Naive thymus-derived CD8-positive, alpha-beta T cell (primary cell): ENCODE data around the gene RBP5. TPM values are rescaled to one million over a fixed set of nuclear protein-coding genes. Genes with fewer than 3 reads are reported as not detected.

Source experiments
- ATAC-seq, 2 donors: fragments of 150-1000 bp; cut with Tn5 transposase in 1 of 2; sonication (Bioruptor Pico), chemical (Tn5 transposase) in 1 of 2; 1 replicate in 1 of 2; 2 replicates in 1 of 2; pipeline ENCODE4 v1.10.0; 2021; ENCODE audit warnings: mild to moderate bottlenecking in 2 of 2, moderate library complexity in 2 of 2
- POLR2A ChIA-PET: fragments of 350-600 bp; sonication (Branson Sonifier 250); formaldehyde crosslinking; loops from one replicate; lab custom pipeline; 2021; ENCODE audit warnings: antibody characterized with exemption; lab: Charles Lee
- DNase-seq, 10 donors: peaks; one replicate each; pipeline versions ENCODE4 v3.0.0 to v3.0.0-alpha.2; 2020 to 2022
- H3K27ac Mint-ChIP-seq, 10 donors: one replicate each; pipeline ENCODE4 v1.8.0; 2020 to 2022; ENCODE audit warnings: mild to moderate bottlenecking in 10 of 10, mixed read lengths in 10 of 10, moderate library complexity in 4 of 10, inconsistent platforms in 1 of 10
- H3K27me3 Mint-ChIP-seq, 5 donors: one replicate each; pipeline ENCODE4 v1.8.0; 2021 to 2022; ENCODE audit warnings: mixed read lengths in 5 of 5
- H3K36me3 Mint-ChIP-seq, 3 donors: one replicate each; pipeline ENCODE4 v1.8.0; 2020 to 2022; ENCODE audit warnings: mixed read lengths in 3 of 3, mild to moderate bottlenecking in 2 of 3, inconsistent platforms in 1 of 3
- H3K4me1 Mint-ChIP-seq, 4 donors: one replicate each; pipeline ENCODE4 v1.8.0; 2021 to 2022; ENCODE audit warnings: mixed read lengths in 4 of 4
- H3K4me3 Mint-ChIP-seq, 10 donors: one replicate each; pipeline ENCODE4 v1.8.0; 2020 to 2022; ENCODE audit warnings: mild to moderate bottlenecking in 10 of 10, mixed read lengths in 10 of 10, moderate library complexity in 6 of 10, inconsistent platforms in 1 of 10
- H3K9me3 Mint-ChIP-seq, 9 donors: one replicate each; pipeline ENCODE4 v1.8.0; 2020 to 2022; ENCODE audit warnings: mixed read lengths in 9 of 9, mild to moderate bottlenecking in 3 of 9, inconsistent platforms in 1 of 9, moderate library complexity in 1 of 9
- polyA plus RNA-seq, 3 donors: library from polyadenylated mRNA; unstranded; fragments of 300-500 nt; fragmentation: Illumina TruSeq; gene quantifications; one replicate each; pipeline ENCODE4 v1.2.3, GENCODE V29; 2021
- total RNA-seq, 8 experiments: library from RNA in 2 of 8; stranded (reverse) in 2 of 8; gene quantifications; one replicate each; pipeline ENCODE4 v1.2.3 and lab custom pipeline; 2021 to 2026

Gene RBP5
- 1 to 10 TPM in 1 of 2 experiments, under 1 TPM in 1; 0.69 to 1.1 TPM for total RNA-seq
- polyA plus RNA-seq = not detected
- total RNA-seq (lab: John Stamatoyannopoulos, UW) = 0 to 0.49 (median 0.27) reads per million in 6 experiments

GRCh38 chr12:7128681-7129286, at the start of gene RBP5:
RBP5 (minus strand) TSS chr12:7128889; CDS start chr12:7128775, 114 bp downstream.
- no peaks in the 10 kb centered on the region for H3K36me3 Mint-ChIP-seq
- peaks cover 25 to 48% (median 33%) of the 10 kb centered on the region in 4 donors for H3K4me1 Mint-ChIP-seq
- DNase-seq (no peak), ATAC-seq (no peak)
- H3K27ac Mint-ChIP-seq = peak within 1 kb of the TSS; percentile 40 to 96 (median 94)
- POLR2A ChIA-PET = interaction anchor here (0.5 kb wide), 1 partner anchor 439 kb away, joined by 3 read pairs; the partner anchor contains the start of gene ZNF384
- H3K9me3 Mint-ChIP-seq = no peaks in the 10 kb centered on the region
- H3K4me3 Mint-ChIP-seq = peak within 1 kb of the TSS; percentile 91 to 99 (median 95)
- no peaks in the 10 kb centered on the region for H3K27me3 Mint-ChIP-seq

DNA sequence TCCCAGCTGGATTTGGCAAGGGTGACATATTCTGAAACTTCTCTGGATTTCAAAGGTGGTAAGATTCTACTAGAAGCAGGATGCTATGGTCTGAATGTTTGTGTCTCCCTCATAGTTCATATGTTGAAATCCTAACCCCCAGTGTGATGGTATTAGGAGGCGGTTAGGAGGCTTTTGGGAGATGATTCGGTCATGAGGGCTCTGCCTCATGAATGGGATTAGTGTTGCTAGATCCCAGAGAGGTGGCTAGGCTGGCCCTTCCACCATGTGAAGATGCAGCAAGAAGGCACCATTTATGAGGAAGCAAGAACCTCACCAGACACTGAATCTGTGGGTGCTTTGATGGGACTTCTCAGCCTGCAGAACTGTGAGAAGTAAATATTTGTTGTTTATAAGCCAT, 49.8 kb upstream of the RBP5 start:
- ATAC-seq = no peak
- no peak for DNase-seq
- peaks cover 18 to 48% (median 38%) of the 10 kb centered on the region in 5 donors for H3K27me3 Mint-ChIP-seq
- H3K27ac Mint-ChIP-seq = no peak overlapping the region
- peaks cover 0 to 4% (median 0%) of the 10 kb centered on the region in 9 donors for H3K9me3 Mint-ChIP-seq
- POLR2A ChIA-PET = no interaction called here
- no peaks in the 10 kb centered on the region for H3K36me3 Mint-ChIP-seq
- H3K4me3 Mint-ChIP-seq = no peak overlapping the region
- H3K4me1 Mint-ChIP-seq = no peaks in the 10 kb centered on the region

DNA sequence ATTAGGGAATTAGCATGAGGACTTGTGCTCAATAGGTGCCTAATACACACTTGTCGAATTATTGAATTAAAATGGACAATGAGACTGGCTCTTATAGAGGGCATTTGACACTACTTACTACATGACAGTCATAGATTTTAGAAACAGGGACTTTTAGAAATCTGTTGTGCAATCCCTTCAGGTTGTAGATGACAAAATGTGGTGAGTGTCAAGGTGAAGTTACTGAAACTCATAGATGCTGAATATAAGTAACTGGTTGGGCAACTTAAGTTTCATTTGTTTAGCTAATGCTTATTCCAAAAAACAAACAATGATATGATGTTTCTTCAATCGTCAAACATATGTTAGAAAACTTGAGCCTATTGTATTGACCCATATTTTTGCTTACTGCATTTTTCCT, 47.9 kb upstream of the RBP5 start:
- H3K4me1 Mint-ChIP-seq = no peaks in the 10 kb centered on the region
- H3K4me3 Mint-ChIP-seq = no peak overlapping the region
- H3K27me3 Mint-ChIP-seq = peaks cover 21 to 48% (median 41%) of the 10 kb centered on the region in 5 donors
- ATAC-seq (no peak), DNase-seq (no peak)
- no peak overlapping the region for H3K27ac Mint-ChIP-seq
- H3K9me3 Mint-ChIP-seq = peaks cover 0 to 14% (median 6%) of the 10 kb centered on the region in 9 donors
- H3K36me3 Mint-ChIP-seq = peaks cover 0 to 2% (median 0%) of the 10 kb centered on the region in 3 donors
- POLR2A ChIA-PET = no interaction called here

DNA sequence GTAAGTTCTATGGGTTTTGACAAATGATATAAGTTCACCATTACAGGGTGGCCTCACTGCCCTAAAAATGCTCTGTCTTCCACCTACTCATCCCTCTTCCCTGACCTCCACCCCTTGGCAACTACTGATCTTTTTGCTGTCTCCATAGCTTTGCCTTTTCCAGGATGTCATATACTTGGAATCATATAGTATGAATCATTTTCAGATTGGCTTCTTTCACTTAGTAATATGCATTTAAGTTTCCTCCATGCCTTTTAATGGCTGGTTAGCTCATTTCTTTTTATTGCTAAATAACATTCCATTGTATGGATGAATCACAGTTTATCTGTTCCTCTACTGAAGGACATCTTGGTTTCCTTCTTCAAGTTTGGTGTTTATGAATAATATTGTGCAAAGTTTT, 46.8 kb upstream of the RBP5 start:
- H3K36me3 Mint-ChIP-seq = peaks cover 0 to 3% (median 0%) of the 10 kb centered on the region in 3 donors
- H3K27ac Mint-ChIP-seq = no peak overlapping the region
- no peaks in the 10 kb centered on the region for H3K4me1 Mint-ChIP-seq
- H3K9me3 Mint-ChIP-seq = peaks cover 0 to 25% (median 9%) of the 10 kb centered on the region in 9 donors
- no peak for ATAC-seq
- DNase-seq = no peak
- POLR2A ChIA-PET = no interaction called here
- no peak overlapping the region for H3K4me3 Mint-ChIP-seq
- peaks cover 18 to 46% (median 36%) of the 10 kb centered on the region in 5 donors for H3K27me3 Mint-ChIP-seq

DNA sequence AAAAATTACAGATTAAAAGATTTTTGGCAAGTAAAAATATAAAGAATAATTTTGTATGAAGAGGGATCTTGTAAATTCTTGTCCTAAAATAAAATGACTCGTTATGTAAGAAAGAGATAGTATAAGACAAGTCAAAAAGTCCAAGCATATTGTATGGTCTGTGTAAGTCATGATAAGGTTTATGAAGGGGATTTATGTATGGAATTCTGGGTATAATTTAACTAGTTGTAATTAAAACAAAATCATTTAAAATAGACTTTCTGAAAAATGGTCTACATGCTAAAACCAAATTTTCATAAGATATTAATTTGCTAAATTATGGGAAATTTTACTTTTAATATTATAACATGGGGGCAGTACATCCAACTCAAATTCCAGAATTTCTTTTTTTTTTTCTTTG, 43.2 kb upstream of the RBP5 start:
- no peak for DNase-seq
- Mint-ChIP-seq H3K4me1 (no peaks in the 10 kb centered on the region), H3K36me3 (peaks cover 0 to 22% (median 11%) of the 10 kb centered on the region in 3 donors), H3K9me3 (peaks cover 8 to 54% (median 14%) of the 10 kb centered on the region in 9 donors), H3K27ac (no peak overlapping the region), H3K4me3 (no peak overlapping the region), H3K27me3 (peaks cover 20 to 31% (median 22%) of the 10 kb centered on the region in 5 donors)
- POLR2A ChIA-PET = no interaction called here
- ATAC-seq = no peak

DNA sequence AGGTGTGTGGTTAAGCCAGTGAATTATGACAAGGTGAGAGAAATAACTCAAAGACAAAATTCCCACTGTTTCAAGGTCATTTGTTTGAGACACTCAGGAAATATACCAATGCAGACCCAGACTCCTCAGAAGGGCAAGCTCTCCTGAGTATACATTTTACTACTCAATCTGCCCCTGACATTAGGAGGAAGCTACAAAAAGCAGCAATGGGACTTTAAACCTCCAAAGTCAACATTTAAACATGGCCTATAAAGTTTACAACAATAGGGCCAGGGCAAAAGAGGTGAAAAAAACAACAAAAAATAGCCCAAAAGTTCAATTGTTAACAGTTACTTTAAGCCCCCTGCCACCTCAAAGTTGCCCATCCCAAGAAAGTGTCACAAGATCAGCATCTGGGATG, 41.3 kb upstream of the RBP5 start:
- Mint-ChIP-seq H3K9me3 (peaks cover 5 to 54% (median 14%) of the 10 kb centered on the region in 9 donors), H3K27me3 (peaks cover 14 to 26% (median 15%) of the 10 kb centered on the region in 5 donors), H3K4me1 (no peaks in the 10 kb centered on the region), H3K27ac (no peak overlapping the region), H3K36me3 (peaks cover 0 to 22% (median 11%) of the 10 kb centered on the region in 3 donors), H3K4me3 (no peak overlapping the region)
- DNase-seq (no peak), ATAC-seq (no peak)
- POLR2A ChIA-PET = no interaction called here

GRCh38 chr12:7162691-7163114, 34.0 kb upstream of the RBP5 start:
- DNase-seq (peak in 6 of 10 donors; percentile 4 to 32 (median 16)), ATAC-seq (peak; percentile 70 to 93)
- Mint-ChIP-seq H3K27me3 (peaks cover 6 to 21% (median 17%) of the 10 kb centered on the region in 5 donors), H3K4me1 (peaks cover 5 to 10% (median 8%) of the 10 kb centered on the region in 4 donors), H3K27ac (peak overlapping the region in 3 of 10 donors; percentile 8 to 83 (median 64)), H3K36me3 (peaks cover 0 to 4% (median 3%) of the 10 kb centered on the region in 3 donors), H3K4me3 (peak overlapping the region; percentile 47 to 79 (median 66)), H3K9me3 (peaks cover 0 to 8% (median 2%) of the 10 kb centered on the region in 9 donors)
- POLR2A ChIA-PET = no interaction called here

- no peak for DNase-seq
- peak overlapping the region in 1 of 10 donors; percentile 47 for H3K27ac Mint-ChIP-seq
- H3K4me1 Mint-ChIP-seq = peaks cover 5 to 10% (median 8%) of the 10 kb centered on the region in 4 donors
- peak overlapping the region in 1 of 10 donors; percentile 17 for H3K4me3 Mint-ChIP-seq
- H3K9me3 Mint-ChIP-seq = no peaks in the 10 kb centered on the region
- no peak for ATAC-seq
- POLR2A ChIA-PET = no interaction called here
- H3K36me3 Mint-ChIP-seq = peaks cover 0 to 4% (median 1%) of the 10 kb centered on the region in 3 donors
- H3K27me3 Mint-ChIP-seq = peaks cover 2 to 19% (median 15%) of the 10 kb centered on the region in 5 donors
Observed at GRCh38 chr12:7161811-7162210, 33.1 kb upstream of the RBP5 start.

DNA sequence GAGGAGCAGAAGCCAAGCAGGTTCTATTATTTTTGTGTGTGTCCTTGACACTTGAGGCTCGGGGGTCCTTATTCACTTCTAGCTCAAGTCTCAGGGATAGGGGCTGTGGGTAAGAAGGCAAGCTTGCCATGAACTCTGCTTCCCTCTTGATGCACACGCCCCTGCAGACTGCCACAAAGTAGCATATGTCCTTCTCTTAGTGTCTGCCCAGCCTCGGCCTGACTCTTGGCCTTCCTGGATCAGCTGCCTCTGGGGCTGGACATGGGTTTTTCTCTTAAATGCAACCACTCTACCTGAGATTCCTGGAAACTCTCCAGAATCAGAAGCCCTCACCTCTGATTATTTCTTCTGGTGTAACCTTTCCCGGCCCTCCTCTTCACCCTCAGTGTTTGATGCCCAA, 32.6 kb upstream of the RBP5 start:
- DNase-seq (no peak), ATAC-seq (no peak)
- Mint-ChIP-seq H3K27ac (peak overlapping the region in 2 of 10 donors; percentile 11 to 47), H3K9me3 (no peaks in the 10 kb centered on the region), H3K4me1 (peaks cover 5 to 10% (median 8%) of the 10 kb centered on the region in 4 donors), H3K27me3 (peaks cover 2 to 18% (median 15%) of the 10 kb centered on the region in 5 donors), H3K4me3 (no peak overlapping the region), H3K36me3 (peaks cover 0 to 4% (median 1%) of the 10 kb centered on the region in 3 donors)
- POLR2A ChIA-PET = no interaction called here

GRCh38 chr12:7160183-7160582, 31.5 kb upstream of the RBP5 start:
- H3K27ac Mint-ChIP-seq = peak overlapping the region in 2 of 10 donors; percentile 20 to 48
- POLR2A ChIA-PET = no interaction called here

DNA sequence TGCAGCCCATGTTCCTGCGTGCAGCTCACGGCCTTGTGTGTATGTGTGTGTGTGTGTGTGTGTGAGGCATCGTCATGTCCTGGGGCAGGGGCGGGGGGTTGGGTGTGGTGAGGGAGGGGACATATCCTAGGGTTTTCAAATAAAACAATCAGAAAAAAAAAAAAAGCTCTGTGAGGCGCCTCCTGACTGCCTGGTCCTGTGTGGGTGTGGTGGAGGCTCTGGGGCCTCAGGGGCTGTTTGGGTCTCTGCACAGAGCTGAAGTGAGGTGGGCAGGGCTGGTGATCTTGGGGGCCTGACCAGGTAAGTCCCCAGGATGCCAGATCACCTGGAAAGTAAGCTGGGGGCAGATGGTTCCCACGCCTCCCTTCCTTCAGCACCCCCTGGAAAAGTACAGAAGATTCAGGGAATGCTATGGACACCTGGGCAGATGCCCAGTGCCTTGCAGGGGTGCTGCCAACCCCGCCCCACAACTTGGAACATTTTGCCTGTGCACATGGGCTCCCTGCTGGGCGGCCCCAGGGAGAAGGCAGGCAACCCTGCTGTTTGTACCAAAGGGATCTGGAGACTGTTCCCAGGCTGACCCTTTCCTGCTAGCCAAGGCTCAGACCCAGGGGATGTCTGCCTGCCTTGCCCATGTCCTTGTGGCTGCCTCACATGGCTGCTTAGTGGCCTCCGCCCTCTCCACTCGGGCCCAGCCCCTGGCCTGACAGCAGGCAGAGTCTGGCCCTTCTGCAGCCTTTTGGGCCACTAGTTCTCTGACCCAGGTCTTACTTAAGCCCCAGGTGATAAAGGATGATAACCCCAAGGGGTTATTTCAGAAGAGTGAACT, 30.3 kb upstream of the RBP5 start:
- POLR2A ChIA-PET = no interaction called here
- Mint-ChIP-seq H3K36me3 (peaks cover 0 to 19% (median 4%) of the 10 kb centered on the region in 3 donors), H3K9me3 (no peaks in the 10 kb centered on the region), H3K4me3 (no peak overlapping the region), H3K27ac (no peak overlapping the region), H3K27me3 (peaks cover 0 to 11% (median 4%) of the 10 kb centered on the region in 5 donors), H3K4me1 (peaks cover 5 to 10% (median 9%) of the 10 kb centered on the region in 4 donors)
- no peak for ATAC-seq
- no peak for DNase-seq

More at GRCh38 chr12:7160183-7160582, 31.5 kb upstream of the RBP5 start:
- peaks cover 0 to 8% (median 1%) of the 10 kb centered on the region in 3 donors for H3K36me3 Mint-ChIP-seq
- H3K9me3 Mint-ChIP-seq = no peaks in the 10 kb centered on the region
- no peak for ATAC-seq
- H3K27me3 Mint-ChIP-seq = peaks cover 2 to 13% (median 10%) of the 10 kb centered on the region in 5 donors
- H3K4me3 Mint-ChIP-seq = no peak overlapping the region
- no peak for DNase-seq
- H3K4me1 Mint-ChIP-seq = peaks cover 5 to 10% (median 8%) of the 10 kb centered on the region in 4 donors

- no peaks in the 10 kb centered on the region for H3K9me3 Mint-ChIP-seq
- DNase-seq (no peak), ATAC-seq (no peak)
- peaks cover 0 to 4% (median 1%) of the 10 kb centered on the region in 4 donors for H3K4me1 Mint-ChIP-seq
- peaks cover 0 to 29% (median 5%) of the 10 kb centered on the region in 3 donors for H3K36me3 Mint-ChIP-seq
- H3K27me3 Mint-ChIP-seq = peaks cover 0 to 3% (median 0%) of the 10 kb centered on the region in 5 donors
- POLR2A ChIA-PET = no interaction called here
- no peak overlapping the region for H3K4me3 Mint-ChIP-seq
- H3K27ac Mint-ChIP-seq = no peak overlapping the region
Observed at GRCh38 chr12:7157391-7157790, 28.7 kb upstream of the RBP5 start.
